IMR-90 (cell line): ENCODE measurements around the gene MICAL3. TPM values are rescaled to one million over a fixed set of nuclear protein-coding genes. Genes with fewer than 3 reads are reported as not detected.
"Not testable (repeated sequence)": the region's sequence is repeated elsewhere in the genome, so short reads cannot be mapped to it uniquely, and the experiment has no call there.

Experiments used
- ATAC-seq: fragments of 200-7000 bp; cut with Tn5 transposase; 2 replicates; pipeline ENCODE4 v1.9.1; 2020; ENCODE audit warnings: low read depth, mild to moderate bottlenecking, moderate library complexity
- BruUV-seq: library from RNA; stranded (reverse); fragments of 400-500 nt; replicated peaks from 2 replicates; lab custom pipeline; 2021; lab: Mats Ljungman, UMichigan
- CTCF ChIA-PET: fragments of 300-600 bp; formaldehyde crosslinking; extraction: SDS; loops from one replicate; lab custom pipeline; 2021; ENCODE audit warnings: antibody characterized with exemption; lab: Yijun Ruan, JAX
- POLR2A ChIA-PET: fragments of 300-600 bp; sonication (Branson Sonifier 250); formaldehyde crosslinking; loops from one replicate; lab custom pipeline; 2022; ENCODE audit warnings: antibody characterized with exemption; ENCODE audit not compliant: unreplicated experiment; lab: Charles Lee
- DNase-seq: peaks from one replicate; pipeline ENCODE4 v3.0.0; 2013
- H2AFZ ChIP-seq: replicated peaks from 2 replicates; pipeline ENCODE3; 2013; ENCODE audit warnings: low read length, mild to moderate bottlenecking; ENCODE audit not compliant: poor library complexity
- H2AK5ac ChIP-seq: 2 replicates; pipeline ENCODE4 v1.6.1; 2013; ENCODE audit warnings: low read depth, low read length, inconsistent platforms
- H2AK9ac ChIP-seq: replicated peaks from 2 replicates; pipeline ENCODE3; 2013; ENCODE audit warnings: mild to moderate bottlenecking, low read depth, low read length, moderate library complexity; ENCODE audit not compliant: poor library complexity
- H2BK120ac ChIP-seq: 2 replicates; pipeline ENCODE4 v1.6.1; 2013; ENCODE audit warnings: low read depth, low read length, inconsistent platforms
- H2BK15ac ChIP-seq: 3 replicates; pipeline ENCODE4 v1.6.1; 2013; ENCODE audit warnings: low read depth, low read length, inconsistent platforms
- H2BK20ac ChIP-seq: 2 replicates; pipeline ENCODE4 v1.6.1; 2013; ENCODE audit warnings: low read depth, mild to moderate bottlenecking, inconsistent platforms, low read length, moderate library complexity
- H2BK5ac ChIP-seq: 2 replicates; pipeline ENCODE4 v1.6.1; 2013; ENCODE audit warnings: mild to moderate bottlenecking, low read depth, low read length, inconsistent platforms; ENCODE audit not compliant: poor library complexity, severe bottlenecking
- H3K14ac ChIP-seq: replicated peaks from 2 replicates; pipeline ENCODE4 v1.6.1; 2013; ENCODE audit warnings: low read depth, low read length, inconsistent platforms
- H3K18ac ChIP-seq: 2 replicates; pipeline ENCODE4 v1.6.1; 2013; ENCODE audit warnings: low read depth, low read length, control low read depth
- H3K23ac ChIP-seq: 2 replicates; pipeline ENCODE4 v1.6.1; 2013; ENCODE audit warnings: low read depth, low read length, inconsistent platforms
- H3K27ac ChIP-seq: 2 replicates; pipeline ENCODE4 v1.5.1; 2013; ENCODE audit warnings: mild to moderate bottlenecking, control low read depth, low read length; ENCODE audit not compliant: insufficient read depth
- H3K27me3 ChIP-seq: 2 replicates; pipeline ENCODE4 v1.6.1; 2013; ENCODE audit warnings: low read length; ENCODE audit not compliant: control insufficient read depth, insufficient read depth
- H3K36me3 ChIP-seq: 2 replicates; pipeline ENCODE4 v1.6.1; 2013; ENCODE audit warnings: low read length, mixed read lengths; ENCODE audit not compliant: control insufficient read depth, insufficient read depth
- H3K4ac ChIP-seq: 2 replicates; pipeline ENCODE4 v1.6.1; 2013; ENCODE audit warnings: low read depth, low read length, inconsistent platforms
- H3K4me1 ChIP-seq: 2 replicates; pipeline ENCODE4 v1.6.1; 2013; ENCODE audit warnings: low read length, mixed read lengths; ENCODE audit not compliant: control insufficient read depth, insufficient read depth
- H3K4me2 ChIP-seq: 2 replicates; pipeline ENCODE4 v1.6.1; 2013; ENCODE audit warnings: low read depth, mild to moderate bottlenecking, control low read depth, low read length, moderate library complexity
- H3K4me3 ChIP-seq: 2 replicates; pipeline ENCODE4 v1.5.1; 2013; ENCODE audit warnings: low read depth, mild to moderate bottlenecking, control low read depth, low read length, moderate library complexity; ENCODE audit not compliant: insufficient read depth
- H3K56ac ChIP-seq: 2 replicates; pipeline ENCODE4 v1.6.1; 2013; ENCODE audit warnings: low read length, inconsistent platforms; ENCODE audit not compliant: insufficient read depth; ENCODE audit errors: extremely low read depth
- H3K79me1 ChIP-seq, 2 experiments: 2 replicates each; pipeline ENCODE4 v1.6.1; 2013; ENCODE audit warnings: low read length in 2 of 2, inconsistent platforms in 1 of 2, low read depth in 1 of 2
- H3K9ac ChIP-seq: 2 replicates; pipeline ENCODE4 v1.6.1; 2013; ENCODE audit warnings: low read depth, low read length, control low read depth
- H3K9me1 ChIP-seq: 2 replicates; pipeline ENCODE4 v1.6.1; 2013; ENCODE audit warnings: low read length, inconsistent platforms; ENCODE audit not compliant: insufficient read depth
- H3K9me3 ChIP-seq: 2 replicates; pipeline ENCODE4 v1.6.1; 2013; ENCODE audit warnings: low read length; ENCODE audit not compliant: control insufficient read depth, insufficient read depth
- H4K20me1 ChIP-seq: 2 replicates; pipeline ENCODE4 v1.6.1; 2013; ENCODE audit warnings: low read length, inconsistent platforms; ENCODE audit not compliant: insufficient read depth
- H4K5ac ChIP-seq: 2 replicates; pipeline ENCODE4 v1.6.1; 2013; ENCODE audit warnings: mild to moderate bottlenecking, low read depth, low read length, control low read depth
- H4K8ac ChIP-seq, 2 experiments: 2 replicates each; pipeline ENCODE4 v1.6.1; 2013; ENCODE audit warnings: low read depth in 2 of 2, low read length in 2 of 2, control low read depth in 1 of 2, inconsistent platforms in 1 of 2
- H4K91ac ChIP-seq: 2 replicates; pipeline ENCODE4 v1.6.1; 2013; ENCODE audit warnings: low read depth, low read length, inconsistent platforms; ENCODE audit not compliant: insufficient read depth
- WGBS, 2 experiments: methylation state at CpG; one replicate each; pipeline versions ENCODE4 v1.1.5 to v1.1.7; 2013; ENCODE audit warnings: missing lambda C conversion rate in 2 of 2; ENCODE audit not compliant: insufficient read length in 1 of 2; ENCODE audit errors: extremely low coverage in 2 of 2; 5-methylcytosine and 5-hydroxymethylcytosine counted together
- dilution Hi-C: fragments of 300-500 bp; cut with HindIII; formaldehyde crosslinking; loops from one replicate; pipeline ENCODE4 v1.14.3; 2018; ENCODE audit warnings: low sequenced_read_pairs; ENCODE audit not compliant: unreplicated experiment
- in situ Hi-C: fragments of 300-500 bp; cut with MboI; formaldehyde crosslinking; loops from 3 replicates; pipeline ENCODE4 v1.14.3; 2019; ENCODE audit warnings: low sequenced_read_pairs, inconsistent platforms, mixed read lengths
- intact Hi-C: fragments of 100-400 bp; cut with micrococcal nuclease; formaldehyde crosslinking; loops from 2 replicates; pipeline ENCODE4 v1.10.0; 2022
- polyA plus RNA-seq, 3 experiments: library from polyadenylated mRNA; depleted of rRNA; stranded (reverse); fragments of >200 nt; gene quantifications; 2 replicates each; pipeline ENCODE4 v1.2.3, GENCODE V29; 2012; ENCODE audit warnings: low replicate concordance in 1 of 3
- total RNA-seq: library from RNA; depleted of rRNA; stranded (reverse); fragments of >200 nt; gene quantifications from 2 replicates; pipeline ENCODE4 v1.2.3, GENCODE V29; 2012

MICAL3 gene
- total and polyA plus RNA-seq, 2 of the 4 experiments (the other 2 are of a cell fraction) = 17.6 to 26.8 TPM

- not testable (repeated sequence) for BruUV-seq
Observed at GRCh38 chr22:17995256-17995655, 29.1 kb downstream of the MICAL3 start.

More at GRCh38 chr22:17995256-17995655, 29.1 kb downstream of the MICAL3 start:
- Histone ChIP-seq H3K4me1 (peaks cover 13% of the 10 kb centered on the region), H3K9me1 (peaks cover 11% of the 10 kb centered on the region), H3K79me1 (peaks cover 38 to 63% of the 10 kb centered on the region in 2 experiments), H4K20me1 (peaks cover 40% of the 10 kb centered on the region)
- 100% methylated on average over 2 of the region's 6 CpGs; no CpG with 5 or more reads in 1 of the 2 experiments for WGBS, 2 experiments
- in situ Hi-C loops, H2BK5ac ChIP-seq, H3K9ac ChIP-seq, POLR2A ChIA-PET, H4K5ac ChIP-seq, H3K4me3 ChIP-seq, H3K14ac ChIP-seq, H3K27ac ChIP-seq, H4K91ac ChIP-seq, H3K27me3 ChIP-seq, intact Hi-C loops, H3K4ac ChIP-seq, CTCF ChIA-PET, H2BK120ac ChIP-seq, H2AK9ac ChIP-seq, dilution Hi-C loops, H4K8ac ChIP-seq, H2BK20ac ChIP-seq, H2AFZ ChIP-seq, H3K9me3 ChIP-seq, H3K56ac ChIP-seq, H3K18ac ChIP-seq, H3K4me2 ChIP-seq, H2BK15ac ChIP-seq, ATAC-seq, H3K36me3 ChIP-seq, H3K23ac ChIP-seq, DNase-seq, H2AK5ac ChIP-seq: not testable (repeated sequence)
